Uterus (tissue), 4 donors: ENCODE results near the gene PRDM2. TPM values are rescaled to one million over a fixed set of nuclear protein-coding genes. Genes with fewer than 3 reads are reported as not detected.

ENCODE experiments used
- DNase-seq, 2 donors: peaks; one replicate each; pipeline ENCODE4 v3.0.0-alpha.2; 2019 to 2020
- H3K27ac ChIP-seq, 2 donors: fragments of 200-600 bp; sonication (generic); 1 replicate in 1 of 2; 2 replicates in 1 of 2; pipeline ENCODE4 v1.5.1; 2016 to 2018
- H3K27me3 ChIP-seq, 2 donors: fragments of 200-600 bp; sonication (generic); one replicate each; pipeline ENCODE4 v1.5.1; 2018 to 2019; ENCODE audit warnings: control low read depth in 1 of 2
- H3K36me3 ChIP-seq, 2 donors: fragments of 200-600 bp; sonication (generic); one replicate each; pipeline ENCODE4 v1.5.1; 2019; ENCODE audit warnings: control low read depth in 1 of 2
- H3K4me1 ChIP-seq, 2 donors: fragments of 200-600 bp; sonication (generic); one replicate each; pipeline ENCODE4 v1.5.1; 2018 to 2019; ENCODE audit warnings: control low read depth in 1 of 2
- H3K4me3 ChIP-seq, 2 donors: fragments of 200-600 bp; sonication (generic); 1 replicate in 1 of 2; 2 replicates in 1 of 2; pipeline ENCODE4 v1.5.1; 2018 to 2019; ENCODE audit warnings: mild to moderate bottlenecking in 1 of 2
- H3K9me3 ChIP-seq, 2 donors: fragments of 200-600 bp; sonication (generic); one replicate each; pipeline ENCODE4 v1.5.1; 2019; ENCODE audit warnings: control low read depth in 1 of 2
- POLR2A ChIP-seq, 2 donors: fragments of 450-650 bp; IDR thresholded peaks; one replicate each; pipeline ENCODE4 v1.6.1; 2016; ENCODE audit warnings: antibody characterized with exemption in 2 of 2, mild to moderate bottlenecking in 1 of 2, moderate library complexity in 1 of 2
- intact Hi-C: fragments of 100-400 bp; cut with DNase I; formaldehyde crosslinking; loops from one replicate; pipeline ENCODE4 v1.15.1; 2023; ENCODE audit warnings: low total_unique reads
- total RNA-seq, 4 donors: library from RNA; depleted of rRNA in 3 of 4; stranded (reverse); fragments of >200 nt in 3 of 4; gene quantifications; one replicate each; pipeline versions ENCODE4 v1.1.0 to v1.2.4, GENCODE V29; 2014 to 2023
- TF ChIP-seq, protein P1 (sequence below), 4 experiments: fragments of 200-600 bp in 2 of 4; fragments of 450-650 bp in 2 of 4; sonication (generic) in 2 of 4; IDR thresholded peaks; one replicate each; pipeline ENCODE4 v1.5.1; 2016 to 2019; ENCODE audit warnings: antibody characterized with exemption in 4 of 4, mild to moderate bottlenecking in 2 of 4, moderate library complexity in 1 of 4
- donor health status: DM: yes; HTN: yes; CAD: no.

The PRDM2 gene
- total RNA-seq, 4 donors from 2014 or later: 13.1 to 72.8 (median 37.0) TPM

DNA sequence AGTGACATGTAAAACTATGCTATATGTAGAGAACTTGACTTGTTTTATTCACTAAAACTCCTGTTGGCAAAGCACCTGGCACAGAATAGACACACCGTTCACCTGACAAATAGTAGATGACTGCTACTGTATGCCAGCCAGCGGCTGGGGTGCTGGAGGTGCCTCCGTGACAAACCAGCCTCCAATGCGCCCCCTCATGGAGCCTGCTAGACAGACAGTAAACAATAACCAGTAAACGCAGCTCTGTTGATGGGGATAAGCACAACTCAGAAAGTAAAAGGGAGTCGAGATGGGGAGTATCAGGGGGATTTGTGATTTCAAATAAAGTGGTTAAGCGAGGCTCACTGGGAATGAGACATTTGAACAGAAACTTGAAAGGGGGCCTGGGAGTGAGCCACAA lies 107.2 kb downstream of the PRDM2 start:
- DNase-seq: no peak
- no peak for TF ChIP-seq POLR2A (IDR thresholded peaks at IDR 0.05)
- TF ChIP-seq, protein P1, sequence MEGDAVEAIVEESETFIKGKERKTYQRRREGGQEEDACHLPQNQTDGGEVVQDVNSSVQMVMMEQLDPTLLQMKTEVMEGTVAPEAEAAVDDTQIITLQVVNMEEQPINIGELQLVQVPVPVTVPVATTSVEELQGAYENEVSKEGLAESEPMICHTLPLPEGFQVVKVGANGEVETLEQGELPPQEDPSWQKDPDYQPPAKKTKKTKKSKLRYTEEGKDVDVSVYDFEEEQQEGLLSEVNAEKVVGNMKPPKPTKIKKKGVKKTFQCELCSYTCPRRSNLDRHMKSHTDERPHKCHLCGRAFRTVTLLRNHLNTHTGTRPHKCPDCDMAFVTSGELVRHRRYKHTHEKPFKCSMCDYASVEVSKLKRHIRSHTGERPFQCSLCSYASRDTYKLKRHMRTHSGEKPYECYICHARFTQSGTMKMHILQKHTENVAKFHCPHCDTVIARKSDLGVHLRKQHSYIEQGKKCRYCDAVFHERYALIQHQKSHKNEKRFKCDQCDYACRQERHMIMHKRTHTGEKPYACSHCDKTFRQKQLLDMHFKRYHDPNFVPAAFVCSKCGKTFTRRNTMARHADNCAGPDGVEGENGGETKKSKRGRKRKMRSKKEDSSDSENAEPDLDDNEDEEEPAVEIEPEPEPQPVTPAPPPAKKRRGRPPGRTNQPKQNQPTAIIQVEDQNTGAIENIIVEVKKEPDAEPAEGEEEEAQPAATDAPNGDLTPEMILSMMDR (IDR thresholded peaks at IDR 0.05): peak in 1 of 4 experiments; percentile 12
- no peaks in the 10 kb centered on the region for H3K9me3 ChIP-seq
- no peaks in the 10 kb centered on the region for H3K27me3 ChIP-seq
- no peaks in the 10 kb centered on the region for H3K36me3 ChIP-seq
- no peaks in the 10 kb centered on the region for H3K4me1 ChIP-seq
- no peak overlapping the region for H3K27ac ChIP-seq
- H3K4me3 ChIP-seq: no peak overlapping the region
- intact Hi-C loops: no loop called here

DNA sequence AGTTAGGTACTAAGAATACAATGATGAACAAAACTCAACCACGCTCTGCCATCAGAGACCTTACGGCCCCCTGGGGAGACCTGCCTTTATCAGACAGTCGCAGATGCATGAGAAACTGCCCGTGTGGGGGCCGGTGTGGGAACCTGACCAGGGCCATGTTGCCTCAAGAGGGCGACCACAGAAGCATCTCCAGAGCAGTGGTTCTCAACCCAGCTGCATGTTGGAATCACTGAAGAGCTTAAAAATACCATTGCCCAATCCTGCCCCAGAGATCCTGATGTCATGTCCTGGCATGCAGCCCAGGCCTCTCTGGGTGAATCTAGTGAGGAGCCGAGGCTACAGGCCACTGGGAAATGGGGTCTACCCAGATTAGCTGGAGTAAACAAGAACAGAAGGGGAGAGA lies 108.7 kb downstream of the PRDM2 start:
- Histone ChIP-seq H3K27me3 (no peaks in the 10 kb centered on the region), H3K36me3 (no peaks in the 10 kb centered on the region), H3K4me1 (no peaks in the 10 kb centered on the region), H3K9me3 (no peaks in the 10 kb centered on the region), H3K4me3 (no peak overlapping the region), H3K27ac (no peak overlapping the region)
- intact Hi-C loops: no loop called here
- no peak for TF ChIP-seq POLR2A (IDR thresholded peaks at IDR 0.05)
- TF ChIP-seq, protein P1 (IDR thresholded peaks at IDR 0.05): no peak
- DNase-seq: peak; percentile 38 to 44

- no peak for DNase-seq
- intact Hi-C loops: no loop called here
- Histone ChIP-seq H3K4me3 (no peak overlapping the region), H3K36me3 (no peaks in the 10 kb centered on the region), H3K27ac (no peak overlapping the region), H3K4me1 (no peaks in the 10 kb centered on the region), H3K9me3 (no peaks in the 10 kb centered on the region), H3K27me3 (no peaks in the 10 kb centered on the region)
- no peak for TF ChIP-seq POLR2A (IDR thresholded peaks at IDR 0.05)
- TF ChIP-seq, protein P1 (IDR thresholded peaks at IDR 0.05): no peak
Observed at GRCh38 chr1:13809461-13810159, 109.6 kb downstream of the PRDM2 start.

- TF ChIP-seq, protein P1 (IDR thresholded peaks at IDR 0.05): no peak
- no peak for TF ChIP-seq POLR2A (IDR thresholded peaks at IDR 0.05)
- intact Hi-C loops: no loop called here
- H3K9me3 ChIP-seq: no peaks in the 10 kb centered on the region
- H3K4me1 ChIP-seq: no peaks in the 10 kb centered on the region
- H3K27ac ChIP-seq: no peak overlapping the region
- no peak overlapping the region for H3K4me3 ChIP-seq
- H3K36me3 ChIP-seq: no peaks in the 10 kb centered on the region
- H3K27me3 ChIP-seq: no peaks in the 10 kb centered on the region
- no peak for DNase-seq
Observed at GRCh38 chr1:13812456-13813397, 112.7 kb downstream of the PRDM2 start.
